ENCODE data around the gene SPEF2.

DNA sequence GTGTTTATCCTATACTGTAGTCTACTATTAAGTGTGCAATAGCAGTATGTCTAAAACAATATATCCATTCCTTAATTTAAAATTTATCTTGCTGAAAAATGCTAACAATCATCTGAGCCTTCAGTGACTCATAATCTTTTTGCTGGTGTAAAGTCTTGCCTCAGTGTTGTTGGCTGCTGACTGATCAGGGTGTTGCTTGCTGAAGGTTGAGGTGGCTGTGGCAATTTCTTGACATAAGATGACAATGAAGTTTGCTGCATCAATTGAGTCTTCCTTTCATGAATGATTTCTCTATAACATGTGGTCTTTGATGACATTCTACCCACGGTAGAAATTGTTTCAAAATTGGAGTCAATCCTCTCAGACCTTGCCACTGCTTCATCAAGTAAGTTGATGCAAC lies 24.3 kb upstream of the SPEF2 start:
- TF ChIP-seq GATA2 (IDR thresholded peaks at IDR 0.05; ENCODE audit: low read depth, low read length) (no peak), GATA3 (IDR thresholded peaks at IDR 0.05; ENCODE audit: low read depth, low read length) (no peak)

Measured in SH-SY5Y (cell line).